ENCODE results near the gene SEC61B. TPM values are rescaled to one million over a fixed set of nuclear protein-coding genes. Genes with fewer than 3 reads are reported as not detected.

Gene SEC61B
- total RNA-seq, 1 experiment from 2014 or later, result 167 TPM

DNA sequence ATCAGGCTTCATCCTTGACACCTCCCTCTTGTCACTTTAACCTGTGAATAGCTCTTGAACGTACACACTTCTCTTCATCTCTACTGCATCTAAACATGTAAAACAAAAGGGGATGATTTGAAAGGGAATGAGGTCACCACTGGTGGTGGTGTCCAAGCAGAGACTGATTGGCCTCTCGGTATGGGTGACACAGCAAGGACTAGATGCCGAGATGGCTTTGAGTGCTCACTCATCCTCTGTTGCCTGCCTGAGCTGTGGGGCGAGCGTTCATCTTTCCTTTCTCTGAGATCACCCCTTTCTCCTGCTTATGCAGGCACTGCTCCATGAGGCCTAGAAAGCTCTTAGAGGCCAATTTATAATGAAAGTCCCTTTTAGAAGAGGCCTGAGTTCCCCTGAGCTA is 51.9 kb downstream of the SEC61B start (continued):
- TF ChIP-seq NFATC4 (CRISPR knock-in tag; IDR thresholded peaks at IDR 0.05) (no peak), CBFB (CRISPR knock-in tag; IDR thresholded peaks at IDR 0.05; ENCODE audit: low read depth) (no peak), IRF2 (CRISPR knock-in tag; IDR thresholded peaks at IDR 0.05; ENCODE audit: borderline replicate concordance, low read depth) (no peak)
- TF ChIP-seq, protein P1, sequence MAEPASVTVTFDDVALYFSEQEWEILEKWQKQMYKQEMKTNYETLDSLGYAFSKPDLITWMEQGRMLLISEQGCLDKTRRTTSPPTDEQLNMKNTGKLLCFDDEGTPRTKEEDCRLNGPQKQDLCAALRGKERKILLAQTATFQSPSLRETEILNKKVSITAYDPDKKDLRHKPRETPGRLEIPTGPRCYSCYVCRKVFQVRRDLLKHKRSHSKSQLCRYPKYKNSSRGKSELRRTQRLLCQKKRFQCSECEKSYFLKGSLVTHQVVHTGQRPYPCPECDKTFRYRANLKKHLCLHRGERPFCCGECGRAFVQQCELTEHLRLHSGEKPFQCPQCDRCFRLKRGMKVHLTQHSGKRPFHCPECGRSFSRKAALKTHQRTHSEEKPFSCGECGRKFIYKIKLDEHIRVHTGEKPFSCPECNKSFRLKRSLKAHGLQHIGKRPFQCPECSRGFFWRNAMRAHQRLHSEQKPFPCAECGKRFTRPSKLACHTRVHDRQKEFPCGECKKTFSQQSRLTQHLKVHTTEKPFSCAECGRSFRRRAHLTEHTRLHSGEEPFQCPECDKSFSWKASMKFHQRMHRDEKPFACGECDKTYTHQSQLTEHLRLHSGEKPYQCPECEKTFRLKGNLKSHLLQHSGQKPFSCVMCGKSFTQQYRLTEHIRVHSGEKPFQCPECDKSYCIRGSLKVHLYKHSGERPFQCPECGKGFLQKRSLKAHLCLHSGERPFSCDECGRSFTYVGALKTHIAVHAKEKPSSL (CRISPR knock-in tag; conservative IDR thresholded peaks at IDR 0.05), result no peak
- TF ChIP-seq, protein P2, sequence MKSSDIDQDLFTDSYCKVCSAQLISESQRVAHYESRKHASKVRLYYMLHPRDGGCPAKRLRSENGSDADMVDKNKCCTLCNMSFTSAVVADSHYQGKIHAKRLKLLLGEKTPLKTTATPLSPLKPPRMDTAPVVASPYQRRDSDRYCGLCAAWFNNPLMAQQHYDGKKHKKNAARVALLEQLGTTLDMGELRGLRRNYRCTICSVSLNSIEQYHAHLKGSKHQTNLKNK (CRISPR knock-in tag; IDR thresholded peaks at IDR 0.05), result no peak

DNA sequence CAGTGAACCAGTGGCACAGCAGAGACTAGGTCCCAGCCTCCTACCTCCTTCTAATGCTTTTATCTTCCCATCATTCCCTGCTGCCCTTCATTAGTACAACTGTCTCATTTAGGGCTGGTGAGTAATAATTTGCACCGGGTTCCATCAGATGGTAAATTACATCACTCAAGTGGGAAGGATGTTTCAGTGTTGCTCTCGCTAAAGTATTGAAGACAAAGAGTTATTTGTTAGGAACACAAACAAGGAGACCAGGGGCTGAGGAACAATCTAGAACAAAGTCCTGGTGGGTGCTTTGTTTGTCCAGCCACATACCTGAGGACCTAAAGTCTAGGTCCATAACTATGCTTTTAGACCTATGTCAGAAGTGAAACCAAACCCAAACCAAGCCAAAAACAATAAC is 52.4 kb downstream of the SEC61B start:
- POLR2A ChIA-PET, result interaction anchor here (0.6 to 0.7 kb wide), 2 partner anchors 58 to 547 kb away, joined by 3 read pairs; no protein-coding TSS in a partner anchor
- no peaks in the 10 kb centered on the region for H3K36me3 Mint-ChIP-seq
- peaks cover 4% of the 10 kb centered on the region; the same call in 1 of the 2 replicates for H3K27me3 Mint-ChIP-seq (ENCODE audit: low read depth)
- no peak for TF ChIP-seq ZNF219 (CRISPR knock-in tag; IDR thresholded peaks at IDR 0.05; ENCODE audit: borderline replicate concordance)
- TF ChIP-seq ZNF396 (CRISPR knock-in tag; IDR thresholded peaks at IDR 0.05; ENCODE audit: borderline replicate concordance), result no peak
- TF ChIP-seq NR2C2 (CRISPR knock-in tag; IDR thresholded peaks at IDR 0.05), result no peak
- no peak for TF ChIP-seq RORB (CRISPR knock-in tag; IDR thresholded peaks at IDR 0.05)
- TF ChIP-seq, protein P3, sequence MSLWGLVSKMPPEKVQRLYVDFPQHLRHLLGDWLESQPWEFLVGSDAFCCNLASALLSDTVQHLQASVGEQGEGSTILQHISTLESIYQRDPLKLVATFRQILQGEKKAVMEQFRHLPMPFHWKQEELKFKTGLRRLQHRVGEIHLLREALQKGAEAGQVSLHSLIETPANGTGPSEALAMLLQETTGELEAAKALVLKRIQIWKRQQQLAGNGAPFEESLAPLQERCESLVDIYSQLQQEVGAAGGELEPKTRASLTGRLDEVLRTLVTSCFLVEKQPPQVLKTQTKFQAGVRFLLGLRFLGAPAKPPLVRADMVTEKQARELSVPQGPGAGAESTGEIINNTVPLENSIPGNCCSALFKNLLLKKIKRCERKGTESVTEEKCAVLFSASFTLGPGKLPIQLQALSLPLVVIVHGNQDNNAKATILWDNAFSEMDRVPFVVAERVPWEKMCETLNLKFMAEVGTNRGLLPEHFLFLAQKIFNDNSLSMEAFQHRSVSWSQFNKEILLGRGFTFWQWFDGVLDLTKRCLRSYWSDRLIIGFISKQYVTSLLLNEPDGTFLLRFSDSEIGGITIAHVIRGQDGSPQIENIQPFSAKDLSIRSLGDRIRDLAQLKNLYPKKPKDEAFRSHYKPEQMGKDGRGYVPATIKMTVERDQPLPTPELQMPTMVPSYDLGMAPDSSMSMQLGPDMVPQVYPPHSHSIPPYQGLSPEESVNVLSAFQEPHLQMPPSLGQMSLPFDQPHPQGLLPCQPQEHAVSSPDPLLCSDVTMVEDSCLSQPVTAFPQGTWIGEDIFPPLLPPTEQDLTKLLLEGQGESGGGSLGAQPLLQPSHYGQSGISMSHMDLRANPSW (CRISPR knock-in tag; conservative IDR thresholded peaks at IDR 0.05; ENCODE audit: low read depth), result no peak
- TF ChIP-seq, protein P4, sequence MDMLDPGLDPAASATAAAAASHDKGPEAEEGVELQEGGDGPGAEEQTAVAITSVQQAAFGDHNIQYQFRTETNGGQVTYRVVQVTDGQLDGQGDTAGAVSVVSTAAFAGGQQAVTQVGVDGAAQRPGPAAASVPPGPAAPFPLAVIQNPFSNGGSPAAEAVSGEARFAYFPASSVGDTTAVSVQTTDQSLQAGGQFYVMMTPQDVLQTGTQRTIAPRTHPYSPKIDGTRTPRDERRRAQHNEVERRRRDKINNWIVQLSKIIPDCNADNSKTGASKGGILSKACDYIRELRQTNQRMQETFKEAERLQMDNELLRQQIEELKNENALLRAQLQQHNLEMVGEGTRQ (CRISPR knock-in tag; IDR thresholded peaks at IDR 0.05), result no peak
- no peak overlapping the region for H3K4me3 Mint-ChIP-seq
- ATAC-seq (no peak), DNase-seq (ENCODE audit: low spot score) (no peak)
- H3K9me3 Mint-ChIP-seq, result peaks cover 4% of the 10 kb centered on the region; the same call in 1 of the 2 replicates
- H3K4me1 Mint-ChIP-seq, result no peaks in the 10 kb centered on the region
- CTCF ChIA-PET, result no interaction called here
- no peak overlapping the region for H3K27ac Mint-ChIP-seq

Other genes starting within 250 kb of the SEC61B start
- gene TGFBR1, start 117.2 kb upstream of the SEC61B start, total RNA-seq (2021), result 39.0 to 44.6 TPM (median 42.4 TPM) in 3 replicates
- gene ALG2, start 340 bp upstream of the SEC61B start, total RNA-seq (2021), result 24.0 to 25.2 TPM (median 25.0 TPM) in 3 replicates

Measured in WTC11 (cell line).